Hematopoietic multipotent progenitor cell treated with erythropoietin and hydrocortisone succinate and interleukin-3 and kit ligand, for 15 days (in vitro differentiated cells): Measurements from ENCODE around the gene UTF1.

ENCODE experiments used
- DNase-seq: peaks from one replicate; pipeline ENCODE4 v3.0.0-alpha.2; 2015; ENCODE audit warnings: low spot score

Gene UTF1, protein sequence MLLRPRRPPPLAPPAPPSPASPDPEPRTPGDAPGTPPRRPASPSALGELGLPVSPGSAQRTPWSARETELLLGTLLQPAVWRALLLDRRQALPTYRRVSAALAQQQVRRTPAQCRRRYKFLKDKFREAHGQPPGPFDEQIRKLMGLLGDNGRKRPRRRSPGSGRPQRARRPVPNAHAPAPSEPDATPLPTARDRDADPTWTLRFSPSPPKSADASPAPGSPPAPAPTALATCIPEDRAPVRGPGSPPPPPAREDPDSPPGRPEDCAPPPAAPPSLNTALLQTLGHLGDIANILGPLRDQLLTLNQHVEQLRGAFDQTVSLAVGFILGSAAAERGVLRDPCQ

GRCh38 chr10:133230044-133230361 is at the start of gene UTF1:
TSS of gene UTF1 (plus strand) at chr10:133230217. CDS start at chr10:133230289, 72 bp downstream.
- DNase-seq: no peak

GRCh38 chr10:133180965-133181639 is 48.9 kb upstream of the UTF1 start:
- DNase-seq: no peak

DNA sequence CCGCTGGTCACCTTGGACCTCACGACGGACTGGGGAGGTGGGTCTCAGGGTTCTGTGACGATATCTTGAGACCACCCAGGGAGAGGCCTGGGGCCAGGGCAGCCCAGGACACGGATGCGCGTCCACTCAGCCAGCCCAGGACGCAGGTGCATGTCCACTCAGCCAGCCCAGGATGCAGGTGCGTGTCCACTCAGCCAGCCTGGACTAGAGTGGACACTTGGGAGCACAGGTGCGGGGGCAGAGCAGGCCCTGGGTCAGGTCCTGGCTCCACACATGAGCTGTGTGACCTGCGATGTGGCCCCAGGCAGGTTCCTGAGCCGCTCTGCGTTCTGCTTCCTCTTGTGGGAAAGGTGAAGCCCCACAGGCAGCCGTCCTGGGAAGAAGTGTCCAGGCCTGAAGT is 47.8 kb upstream of the UTF1 start:
- no peak for DNase-seq

DNA sequence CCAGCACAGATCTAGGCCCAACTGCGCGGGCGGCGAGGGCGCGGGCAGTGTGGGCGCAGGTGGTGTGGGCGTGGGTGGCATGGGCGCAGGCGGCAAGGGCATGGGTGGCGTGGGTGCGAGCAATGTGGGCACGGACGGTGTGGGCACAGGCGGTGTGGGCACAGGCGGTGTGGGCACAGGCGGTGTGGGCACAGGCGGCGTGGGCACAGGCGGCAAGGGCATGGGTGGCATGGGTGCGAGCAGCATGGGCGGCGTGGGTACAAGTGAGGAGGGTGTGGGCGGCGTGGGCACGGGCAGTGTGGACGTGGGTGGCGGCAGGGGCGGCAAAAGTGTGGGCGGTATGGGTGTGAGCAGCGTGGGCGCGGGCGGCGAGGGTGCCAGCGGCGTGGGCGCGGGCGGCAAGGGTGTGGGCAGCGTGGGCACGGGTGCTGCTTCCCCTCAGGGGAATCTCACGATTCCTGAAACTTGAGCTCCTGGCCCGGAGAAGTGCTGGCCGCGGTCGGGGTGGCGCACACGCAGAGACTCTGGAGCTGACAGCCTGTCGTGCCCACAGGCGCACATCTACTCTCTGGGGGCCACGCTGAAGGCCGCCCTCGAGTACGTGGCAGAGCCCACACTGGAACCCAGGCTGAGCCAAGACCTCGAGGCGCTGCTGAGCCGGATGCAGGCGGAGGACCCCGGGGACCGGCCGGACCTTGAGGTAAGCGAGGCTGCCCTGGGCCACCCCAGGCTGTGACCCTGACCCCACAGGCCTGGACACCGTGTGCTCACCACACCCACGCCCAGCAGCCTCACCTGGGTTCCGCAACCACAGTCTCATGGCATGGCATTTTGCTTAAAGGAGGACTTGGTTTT is 47.0 kb upstream of the UTF1 start:
- DNase-seq: no peak

- DNase-seq: no peak
Observed at GRCh38 chr10:133183646-133184378, 46.2 kb upstream of the UTF1 start.

DNA sequence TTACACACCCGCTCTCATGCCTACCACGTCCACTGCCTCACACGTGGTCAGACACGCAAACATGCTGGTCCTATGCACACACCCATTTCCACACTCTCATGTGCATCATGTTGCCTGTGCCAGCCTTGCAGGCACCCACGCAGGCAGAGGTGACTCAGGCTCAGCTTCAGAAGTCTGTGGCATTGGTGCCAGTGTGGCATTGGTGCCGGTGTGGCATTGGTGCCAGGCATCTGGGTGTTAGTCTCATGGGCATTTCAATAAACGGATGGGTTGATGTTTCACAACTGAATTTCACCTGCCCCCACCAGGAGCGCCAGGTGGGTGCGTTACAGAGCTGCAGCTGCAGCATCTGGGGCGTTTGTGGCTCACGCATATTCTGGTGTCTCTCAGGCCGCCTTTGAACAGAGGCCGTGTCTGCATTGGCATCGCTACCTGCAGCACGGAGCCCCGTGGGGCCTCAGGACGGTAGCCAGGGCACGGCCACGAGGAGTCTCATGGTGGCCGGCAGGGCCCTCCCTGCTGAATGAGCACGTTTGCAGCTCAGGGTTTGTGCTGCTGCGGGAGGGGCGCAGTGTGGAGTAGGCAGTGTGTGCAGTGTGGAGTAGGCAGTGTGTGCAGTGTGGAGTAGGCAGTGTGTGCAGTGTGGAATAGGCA is 45.3 kb upstream of the UTF1 start:
- no peak for DNase-seq

GRCh38 chr10:133185421-133185820 is 44.6 kb upstream of the UTF1 start:
- DNase-seq: no peak

- DNase-seq: no peak
Observed at GRCh38 chr10:133185916-133186315, 44.1 kb upstream of the UTF1 start.

GRCh38 chr10:133186416-133187090 is 43.5 kb upstream of the UTF1 start:
- no peak for DNase-seq

- DNase-seq: no peak
Observed at GRCh38 chr10:133187091-133187905, 42.7 kb upstream of the UTF1 start.

DNA sequence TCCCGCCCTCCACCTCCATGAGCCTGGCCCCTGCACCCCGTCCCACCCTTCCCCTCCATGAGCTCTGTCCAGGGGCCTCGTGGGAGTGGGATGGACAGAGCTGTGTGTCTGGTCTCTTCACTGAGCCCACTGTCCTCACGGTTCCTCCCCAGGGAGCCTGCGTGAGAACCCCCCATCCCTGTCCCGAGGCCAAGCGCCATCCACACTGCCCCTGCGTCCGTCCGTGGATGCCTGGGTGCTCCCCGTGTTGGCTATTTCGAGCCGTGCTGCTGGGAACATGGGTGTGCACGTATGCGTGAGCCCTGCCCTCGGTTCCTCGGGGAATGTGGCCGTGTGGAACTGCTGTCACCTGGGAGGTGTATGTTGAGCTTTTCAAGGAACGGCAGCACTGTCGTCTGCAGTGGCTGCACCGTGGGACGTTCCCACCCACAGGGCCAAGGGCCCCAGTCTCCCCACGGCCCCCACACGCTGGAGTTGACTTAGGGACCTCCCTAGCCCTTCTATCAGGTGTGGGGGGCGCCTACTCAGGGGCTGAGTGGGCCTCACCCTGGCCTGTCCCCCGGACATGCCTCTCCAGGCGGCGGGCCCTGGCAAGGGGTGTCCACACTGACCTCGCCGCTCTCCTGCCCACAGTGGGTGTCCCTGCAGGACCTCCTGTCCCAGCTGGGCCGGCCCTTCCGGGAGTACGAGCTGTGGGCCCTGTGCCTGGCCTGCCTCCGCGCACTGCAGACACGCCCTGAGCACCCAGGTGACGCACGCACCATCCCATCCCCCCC is 41.9 kb upstream of the UTF1 start:
- DNase-seq: no peak

DNA sequence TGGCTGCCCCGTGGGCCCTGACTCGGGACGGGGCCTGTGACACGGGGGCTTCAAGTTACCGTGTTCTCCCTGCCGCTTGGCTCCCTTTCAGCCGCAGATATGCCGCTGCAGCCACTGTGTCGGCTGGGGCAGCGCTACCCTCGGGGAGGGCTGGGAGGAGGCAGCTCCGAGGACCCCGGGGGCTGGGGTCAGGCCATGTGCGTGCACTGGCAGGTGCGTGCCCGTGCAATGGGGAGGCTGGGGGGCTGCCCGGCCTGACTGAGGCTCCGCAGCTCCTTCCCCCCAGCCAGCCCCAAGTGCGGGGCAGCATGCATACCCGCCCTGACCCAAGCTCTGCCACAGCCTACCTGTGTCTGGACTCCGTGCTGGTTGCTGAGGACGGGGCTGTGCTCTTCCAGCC is 40.8 kb upstream of the UTF1 start:
- DNase-seq: no peak

GRCh38 chr10:133189726-133190125 is 40.3 kb upstream of the UTF1 start:
- DNase-seq: no peak

GRCh38 chr10:133190225-133190624 is 39.8 kb upstream of the UTF1 start:
- DNase-seq: no peak

GRCh38 chr10:133191651-133192050 is 38.4 kb upstream of the UTF1 start:
- no peak for DNase-seq

DNA sequence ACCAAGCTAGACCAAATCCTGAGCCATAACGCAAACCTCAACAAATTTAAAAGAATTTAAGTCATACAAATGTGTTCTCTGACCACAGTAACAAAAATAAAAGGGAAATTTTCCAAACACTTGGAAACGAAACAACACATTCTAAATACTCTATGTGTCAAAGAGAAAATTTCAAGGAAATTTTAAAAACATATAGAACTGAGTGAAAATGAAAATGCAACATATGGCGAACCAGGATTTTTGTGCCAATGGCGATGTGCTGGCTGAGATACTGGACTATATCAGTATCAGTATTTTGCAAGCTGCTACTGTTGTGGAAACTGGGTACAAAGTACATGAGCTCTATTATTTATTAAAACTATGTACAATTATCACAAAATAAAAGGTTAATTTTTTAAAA is 35.9 kb upstream of the UTF1 start:
- no peak for DNase-seq

GRCh38 chr10:133195096-133195495 is 34.9 kb upstream of the UTF1 start:
- no peak for DNase-seq

GRCh38 chr10:133195611-133196010 is 34.4 kb upstream of the UTF1 start:
- DNase-seq: no peak

GRCh38 chr10:133196221-133196915 is 33.6 kb upstream of the UTF1 start:
- DNase-seq: no peak
